ENCODE measurements around the gene MMP1.

MMP1 gene

DNA sequence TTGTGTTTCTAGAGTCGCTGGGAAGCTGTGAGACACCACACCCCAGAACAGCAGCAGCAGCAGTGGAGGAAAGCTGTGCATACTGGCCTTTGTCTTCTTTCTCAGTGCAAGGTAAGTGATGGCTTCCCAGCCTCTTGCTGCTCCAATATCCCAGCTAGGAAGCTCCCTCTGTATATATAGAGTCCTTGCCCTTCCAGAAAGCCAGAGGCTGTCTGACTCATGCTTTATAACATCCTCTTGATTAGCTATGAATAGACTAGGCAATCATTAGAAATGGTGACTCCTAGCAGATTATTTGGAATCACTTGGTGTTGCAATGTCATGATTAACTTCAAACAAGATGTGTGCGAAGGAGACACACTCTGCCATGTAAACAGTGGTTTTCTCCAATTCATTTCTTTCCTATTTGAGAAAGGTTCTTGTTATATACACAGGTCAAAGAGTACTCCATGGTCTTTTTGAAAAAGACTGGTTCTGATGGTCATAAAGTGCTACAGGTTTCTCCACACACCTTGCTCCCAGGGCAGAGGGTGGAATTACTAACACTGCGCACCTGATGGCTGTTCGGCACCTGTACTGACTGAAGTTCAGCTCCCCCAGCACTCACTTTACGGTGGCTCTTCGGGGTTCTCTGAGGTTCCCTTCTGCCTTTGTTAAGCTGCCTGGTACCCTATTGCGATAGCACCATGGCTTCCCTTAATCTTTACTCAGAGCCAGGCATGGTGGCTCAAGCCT is at the start of gene MMP1:
MMP1 (minus strand) TSS at position 149 of the 735 bp plus-strand sequence; CDS start at position 81, 68 bp downstream.
- no peak for TF ChIP-seq CTCF (IDR thresholded peaks at IDR 0.05)
- no peak for TF ChIP-seq ZFX (IDR thresholded peaks at IDR 0.05; ENCODE audit: borderline replicate concordance)
- no peak within 1 kb of the TSS for H3K27ac ChIP-seq

GRCh38 chr11:102846292-102846691 is 48.3 kb upstream of the MMP1 start:
- no peak for TF ChIP-seq CTCF (IDR thresholded peaks at IDR 0.05)
- no peak for TF ChIP-seq ZFX (IDR thresholded peaks at IDR 0.05; ENCODE audit: borderline replicate concordance)
- no peak overlapping the region for H3K27ac ChIP-seq

GRCh38 chr11:102843489-102843888 is 45.5 kb upstream of the MMP1 start, which contains the start of gene MMP3:
TSS of gene MMP3 (minus strand) at chr11:102843609. CDS start at chr11:102843546, 63 bp downstream.
- no peak within 1 kb of the TSS for H3K27ac ChIP-seq
- TF ChIP-seq ZFX (IDR thresholded peaks at IDR 0.05; ENCODE audit: borderline replicate concordance) (no peak), CTCF (IDR thresholded peaks at IDR 0.05) (no peak)

DNA sequence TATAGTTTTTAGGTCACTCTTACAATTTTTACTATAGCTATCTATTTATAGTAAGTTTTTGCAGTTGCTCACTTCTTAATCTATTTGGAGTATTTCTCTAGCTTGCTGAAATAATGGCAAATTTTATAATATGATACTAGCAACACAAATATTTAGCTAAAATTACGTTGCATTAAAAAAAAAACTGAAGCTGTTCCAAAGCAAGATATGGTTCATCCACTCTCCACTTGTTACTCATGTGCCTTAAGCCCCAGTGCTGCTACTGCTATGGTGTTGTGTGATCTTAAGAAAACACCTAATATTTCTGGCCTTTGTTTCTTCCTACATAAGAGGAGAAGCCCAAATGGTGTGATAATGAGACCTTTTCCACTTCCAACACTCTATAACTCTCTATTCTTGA is 45.0 kb upstream of the MMP1 start:
- no peak overlapping the region for H3K27ac ChIP-seq
- TF ChIP-seq ZFX (IDR thresholded peaks at IDR 0.05; ENCODE audit: borderline replicate concordance) (no peak), CTCF (IDR thresholded peaks at IDR 0.05) (no peak)

DNA sequence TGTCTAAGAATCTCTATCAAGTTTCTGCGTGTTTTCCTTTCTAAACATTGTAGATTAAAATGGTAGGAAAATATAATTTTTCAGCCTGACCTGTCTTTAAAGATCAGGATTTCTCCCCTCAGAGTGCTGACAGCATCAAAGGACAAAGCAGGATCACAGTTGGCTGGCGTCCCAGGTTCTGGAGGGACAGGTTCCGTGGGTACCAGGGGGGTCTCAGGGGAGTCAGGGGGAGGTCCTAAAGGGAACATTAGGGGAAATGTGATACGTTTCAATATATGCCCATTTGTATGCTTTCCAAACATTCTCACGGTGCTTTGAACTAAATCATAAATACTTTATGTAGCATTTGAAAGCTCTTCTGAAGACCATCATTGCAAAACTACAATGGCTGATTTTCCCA is 42.1 kb upstream of the MMP1 start:
- no peak for TF ChIP-seq ZFX (IDR thresholded peaks at IDR 0.05; ENCODE audit: borderline replicate concordance)
- no peak for TF ChIP-seq CTCF (IDR thresholded peaks at IDR 0.05)
- H3K27ac ChIP-seq, result no peak overlapping the region

DNA sequence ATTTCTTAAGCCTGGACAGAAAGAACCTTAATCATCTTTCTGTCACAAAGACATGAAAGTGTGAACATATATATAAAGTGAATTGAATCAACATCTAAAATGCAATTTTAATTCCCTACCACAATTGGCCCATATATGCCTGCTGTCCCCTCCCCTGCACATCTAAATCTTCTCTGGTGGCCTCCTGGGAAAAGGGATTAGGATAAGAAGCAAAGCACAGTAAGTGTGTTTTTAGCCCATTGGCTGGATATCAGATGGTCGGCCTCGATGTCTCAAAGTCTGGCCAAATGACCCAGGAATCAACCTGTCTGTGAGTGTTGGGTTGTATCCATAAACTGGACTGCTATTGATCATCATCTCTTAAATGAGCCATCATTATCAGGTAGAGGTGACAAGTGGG is 39.7 kb upstream of the MMP1 start:
- TF ChIP-seq CTCF (IDR thresholded peaks at IDR 0.05), result no peak
- no peak for TF ChIP-seq ZFX (IDR thresholded peaks at IDR 0.05; ENCODE audit: borderline replicate concordance)
- H3K27ac ChIP-seq, result no peak overlapping the region

DNA sequence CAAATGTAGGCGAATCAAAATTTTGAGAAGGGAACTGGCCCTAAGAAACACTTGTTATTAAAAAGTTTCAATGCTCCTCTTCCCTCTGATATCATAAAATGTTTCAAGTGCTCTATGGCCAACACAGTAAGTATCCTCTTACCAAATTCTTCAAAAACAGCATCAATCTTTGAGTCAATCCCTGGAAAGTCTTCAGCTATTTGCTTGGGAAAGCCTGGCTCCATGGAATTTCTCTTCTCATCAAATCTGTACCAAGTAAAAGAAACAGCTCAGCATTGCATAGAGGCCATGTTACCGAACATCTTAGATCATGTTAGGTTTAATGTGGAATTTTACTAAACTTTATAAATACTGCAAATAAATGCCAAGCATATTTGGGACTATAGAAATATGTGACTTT is 39.2 kb upstream of the MMP1 start:
- TF ChIP-seq ZFX (IDR thresholded peaks at IDR 0.05; ENCODE audit: borderline replicate concordance) (no peak), CTCF (IDR thresholded peaks at IDR 0.05) (no peak)
- H3K27ac ChIP-seq, result no peak overlapping the region
